HCT116 (cell line): Measurements from ENCODE around the gene ZNF594.
"Not testable (repeated sequence)": the region's sequence is repeated elsewhere in the genome, so short reads cannot be mapped to it uniquely, and the experiment has no call there.

Experiments
- JUND ChIP-seq: IDR thresholded peaks from 2 replicates; pipeline ENCODE4 v1.6.1; 2012
- POLR2A ChIP-seq: IDR thresholded peaks from 2 replicates; pipeline ENCODE4 v1.7.0; 2011; ENCODE audit warnings: borderline replicate concordance; ENCODE audit not compliant: insufficient read depth, insufficient read length; ENCODE audit errors: extremely low read depth
- TF ChIP-seq, protein P1 (sequence below), 3 experiments: fragments of 200-600 bp in 1 of 3; sonication (generic) in 1 of 3; IDR thresholded peaks in 2 of 3; conservative IDR thresholded peaks in 1 of 3; 2 replicates each; pipeline ENCODE4 v1.5.1; 2012 to 2017; ENCODE audit warnings: low read depth in 2 of 3, low read length in 2 of 3, antibody characterized with exemption in 1 of 3, borderline replicate concordance in 1 of 3, control low read depth in 1 of 3, mild to moderate bottlenecking in 1 of 3, mixed read lengths in 1 of 3, mixed run types in 1 of 3, moderate library complexity in 1 of 3; ENCODE audit not compliant: insufficient read depth in 1 of 3

DNA sequence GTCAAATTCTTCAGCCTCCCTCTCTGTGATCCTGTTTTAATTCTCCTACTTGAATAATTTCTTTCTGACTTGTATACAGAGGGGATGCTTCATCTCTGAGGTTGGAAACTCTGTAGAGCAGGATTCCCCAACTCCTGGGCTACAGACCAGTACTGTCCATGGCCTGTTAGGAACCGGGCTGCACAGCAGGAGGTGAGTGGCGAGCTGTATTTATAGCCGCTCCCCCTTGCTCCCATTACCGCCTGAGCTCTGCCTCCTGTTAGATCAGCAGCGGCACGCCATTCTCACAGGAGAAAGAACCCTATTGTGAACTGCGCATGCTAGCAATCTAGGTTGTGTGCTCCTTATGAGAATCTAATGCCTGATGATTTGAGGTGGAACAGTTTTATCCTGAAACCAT lies 16.6 kb downstream of the ZNF594 start:
- TF ChIP-seq, protein P1, sequence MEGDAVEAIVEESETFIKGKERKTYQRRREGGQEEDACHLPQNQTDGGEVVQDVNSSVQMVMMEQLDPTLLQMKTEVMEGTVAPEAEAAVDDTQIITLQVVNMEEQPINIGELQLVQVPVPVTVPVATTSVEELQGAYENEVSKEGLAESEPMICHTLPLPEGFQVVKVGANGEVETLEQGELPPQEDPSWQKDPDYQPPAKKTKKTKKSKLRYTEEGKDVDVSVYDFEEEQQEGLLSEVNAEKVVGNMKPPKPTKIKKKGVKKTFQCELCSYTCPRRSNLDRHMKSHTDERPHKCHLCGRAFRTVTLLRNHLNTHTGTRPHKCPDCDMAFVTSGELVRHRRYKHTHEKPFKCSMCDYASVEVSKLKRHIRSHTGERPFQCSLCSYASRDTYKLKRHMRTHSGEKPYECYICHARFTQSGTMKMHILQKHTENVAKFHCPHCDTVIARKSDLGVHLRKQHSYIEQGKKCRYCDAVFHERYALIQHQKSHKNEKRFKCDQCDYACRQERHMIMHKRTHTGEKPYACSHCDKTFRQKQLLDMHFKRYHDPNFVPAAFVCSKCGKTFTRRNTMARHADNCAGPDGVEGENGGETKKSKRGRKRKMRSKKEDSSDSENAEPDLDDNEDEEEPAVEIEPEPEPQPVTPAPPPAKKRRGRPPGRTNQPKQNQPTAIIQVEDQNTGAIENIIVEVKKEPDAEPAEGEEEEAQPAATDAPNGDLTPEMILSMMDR (IDR thresholded peaks at IDR 0.05 in 2 of 3, conservative IDR thresholded peaks at IDR 0.05 in 1 of 3; ENCODE audit: borderline replicate concordance in 1 of 3, insufficient read depth in 1 of 3, low read depth in 2 of 3, low read length in 2 of 3) = not testable (repeated sequence)
- TF ChIP-seq JUND, POLR2A: not testable (repeated sequence)
